K562 (cell line): ENCODE results near the gene IL27RA. TPM values are rescaled to one million over a fixed set of nuclear protein-coding genes. Genes with fewer than 3 reads are reported as not detected.
A peak's percentile ranks its signal among the peaks of the same experiment; 100 is the strongest.

Experiments used
- ATF7 ChIP-seq: fragments of 450-650 bp; IDR thresholded peaks from 2 replicates; pipeline ENCODE4 v1.7.1; 2014; ENCODE audit warnings: mild to moderate bottlenecking, moderate library complexity
- CREB1 ChIP-seq, 2 experiments: sonication (generic) in 1 of 2; formaldehyde crosslinking in 1 of 2; IDR thresholded peaks; 2 replicates each; pipeline versions ENCODE4 v1.6.1 to v1.8.0; 2012 to 2022; ENCODE audit warnings: inconsistent platforms in 1 of 2, mild to moderate bottlenecking in 1 of 2, missing genetic modification reagents in 1 of 2, moderate library complexity in 1 of 2
- KDM1A ChIP-seq, 2 experiments: fragments of 450-650 bp; IDR thresholded peaks; 2 replicates each; pipeline ENCODE4 v1.6.1; 2016; ENCODE audit warnings: mild to moderate bottlenecking in 2 of 2
- MGA ChIP-seq: fragments of 450-650 bp; IDR thresholded peaks from 2 replicates; pipeline ENCODE4 v1.6.1; 2016; ENCODE audit warnings: mild to moderate bottlenecking, moderate library complexity
- SMARCA5 ChIP-seq: fragments of 450-650 bp; IDR thresholded peaks from 2 replicates; pipeline ENCODE4 v1.6.1; 2016
- TEAD4 ChIP-seq, 2 experiments: sonication (generic) in 1 of 2; formaldehyde crosslinking in 1 of 2; IDR thresholded peaks; 2 replicates each; pipeline versions ENCODE4 v1.6.1 to v1.8.0; 2012 to 2022; ENCODE audit warnings: borderline replicate concordance in 1 of 2, inconsistent platforms in 1 of 2, low read length in 1 of 2, mild to moderate bottlenecking in 1 of 2, missing genetic modification reagents in 1 of 2
- UBTF ChIP-seq, 2 experiments: IDR thresholded peaks; 2 replicates each; pipeline ENCODE4 v1.6.1; 2012; ENCODE audit warnings: improper control_type of control experiment in 2 of 2, low read depth in 2 of 2, low read length in 2 of 2, borderline replicate concordance in 1 of 2
- polyA plus RNA-seq, 8 experiments: library from polyadenylated mRNA; depleted of rRNA in 4 of 8; stranded (reverse) in 5 of 8; unstranded in 3 of 8; fragments of >200 nt; fragmentation: Nextera tagmentation in 2 of 8; fragmentation: Illumina TruSeq in 1 of 8; extraction: Ambion mirVana in 2 of 8; extraction: Trizol in 1 of 8; gene quantifications; 2 replicates each; pipeline versions ENCODE4 v1.2.1 to v1.2.3, GENCODE V29; 2011 to 2014; ENCODE audit warnings: inconsistent platforms in 1 of 8, missing spikeins in 1 of 8
- total RNA-seq, 7 experiments: library from RNA; depleted of rRNA in 6 of 7; stranded (reverse); fragments of >200 nt in 6 of 7; fragmentation: Illumina TruSeq in 2 of 7; extraction: Trizol in 2 of 7; gene quantifications; 2 replicates each; pipeline versions ENCODE4 v1.2.1 to v1.2.3, GENCODE V29; 2011 to 2021; ENCODE audit warnings: low replicate concordance in 1 of 7

Gene IL27RA
- total and polyA plus RNA-seq, 9 of the 15 experiments (the other 6 are each of a cell fraction or from before 2014, with no cell fraction given): 1.9 to 15.9 (median 12.0) TPM

- no peak for TF ChIP-seq MGA
- TF ChIP-seq TEAD4 (IDR thresholded peaks at IDR 0.05; ENCODE audit: low read length): peak; percentile 58
- TF ChIP-seq TEAD4 (CRISPR knock-in tag; IDR thresholded peaks at IDR 0.05; ENCODE audit: borderline replicate concordance): no peak
- TF ChIP-seq ATF7: peak; percentile 65; the same call in 1 of the 2 replicates
- TF ChIP-seq CREB1 (IDR thresholded peaks at IDR 0.05): peak; percentile 27; the same call in 1 of the 2 replicates
- TF ChIP-seq CREB1 (CRISPR knock-in tag; IDR thresholded peaks at IDR 0.05): 0 out of 2 replicates have a peak, but pooled peaks have one; percentile 15
- TF ChIP-seq UBTF (IDR thresholded peaks at IDR 0.05; ENCODE audit: borderline replicate concordance in 1 of 2, low read depth in 2 of 2, low read length in 2 of 2): peak in 1 of 2 experiments; percentile 46; a peak in 1 of 4 replicates
- peak in 1 of 2 experiments; percentile 64; a peak in 2 of 4 replicates for TF ChIP-seq KDM1A (IDR thresholded peaks at IDR 0.05)
- TF ChIP-seq SMARCA5: no peak
Observed at GRCh38 chr19:14091081-14091812, 59.7 kb downstream of the IL27RA start (continued).
